Measurements from ENCODE around the gene PLXNA2. TPM values are rescaled to one million over a fixed set of nuclear protein-coding genes. Genes with fewer than 3 reads are reported as not detected.

Gene PLXNA2
- total RNA-seq, 4 donors from 2014 or later = 12.2 to 45.7 (median 21.8) TPM

DNA sequence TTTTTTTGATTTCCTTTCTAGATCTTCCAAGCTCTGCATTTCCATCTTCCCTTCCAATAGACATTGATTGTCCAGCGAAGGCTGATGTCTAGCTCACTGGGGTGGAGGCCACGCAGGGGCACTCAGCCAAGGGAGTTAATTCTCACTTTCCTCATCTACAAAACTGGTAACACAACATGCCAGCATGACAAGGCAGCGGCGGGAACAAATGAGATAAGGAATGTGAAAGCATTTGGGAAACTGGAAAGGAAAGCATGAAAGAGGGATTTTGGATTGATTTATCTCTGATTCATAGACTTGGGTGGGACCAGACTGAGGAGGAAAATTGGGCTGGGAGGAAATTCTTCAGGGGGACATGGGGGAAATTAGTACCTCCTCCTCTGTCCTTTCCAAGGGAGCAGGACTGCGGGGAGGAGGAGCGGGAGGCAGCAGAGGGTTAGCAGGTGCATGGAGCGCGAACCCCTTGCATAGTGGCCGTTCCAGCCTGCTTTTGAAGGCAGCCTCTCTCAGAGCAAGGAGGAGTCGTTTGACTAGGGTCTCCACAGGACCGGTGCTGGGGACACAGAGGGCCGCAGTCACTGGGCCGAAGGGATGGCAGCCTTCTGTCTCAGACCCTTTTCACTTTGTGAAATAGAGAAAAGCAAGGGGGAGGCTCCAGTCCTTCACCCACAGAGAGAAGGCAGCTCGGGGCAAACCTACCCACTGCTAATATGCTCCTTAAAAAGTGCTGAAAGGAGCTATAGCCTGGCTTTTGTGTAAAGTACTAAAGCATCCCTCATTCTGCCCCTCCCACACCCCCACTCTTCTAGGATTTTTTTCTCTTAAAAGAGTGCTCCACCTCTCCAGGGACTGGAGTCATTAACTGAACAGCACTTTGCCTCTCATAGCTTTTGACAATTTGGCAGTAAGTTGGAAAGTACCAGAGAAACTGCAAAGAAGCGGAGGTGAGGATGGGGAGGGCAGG, 89.2 kb downstream of the PLXNA2 start:
- TF ChIP-seq, protein P1, sequence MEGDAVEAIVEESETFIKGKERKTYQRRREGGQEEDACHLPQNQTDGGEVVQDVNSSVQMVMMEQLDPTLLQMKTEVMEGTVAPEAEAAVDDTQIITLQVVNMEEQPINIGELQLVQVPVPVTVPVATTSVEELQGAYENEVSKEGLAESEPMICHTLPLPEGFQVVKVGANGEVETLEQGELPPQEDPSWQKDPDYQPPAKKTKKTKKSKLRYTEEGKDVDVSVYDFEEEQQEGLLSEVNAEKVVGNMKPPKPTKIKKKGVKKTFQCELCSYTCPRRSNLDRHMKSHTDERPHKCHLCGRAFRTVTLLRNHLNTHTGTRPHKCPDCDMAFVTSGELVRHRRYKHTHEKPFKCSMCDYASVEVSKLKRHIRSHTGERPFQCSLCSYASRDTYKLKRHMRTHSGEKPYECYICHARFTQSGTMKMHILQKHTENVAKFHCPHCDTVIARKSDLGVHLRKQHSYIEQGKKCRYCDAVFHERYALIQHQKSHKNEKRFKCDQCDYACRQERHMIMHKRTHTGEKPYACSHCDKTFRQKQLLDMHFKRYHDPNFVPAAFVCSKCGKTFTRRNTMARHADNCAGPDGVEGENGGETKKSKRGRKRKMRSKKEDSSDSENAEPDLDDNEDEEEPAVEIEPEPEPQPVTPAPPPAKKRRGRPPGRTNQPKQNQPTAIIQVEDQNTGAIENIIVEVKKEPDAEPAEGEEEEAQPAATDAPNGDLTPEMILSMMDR (IDR thresholded peaks at IDR 0.05) = no peak
- no peak for TF ChIP-seq POLR2A (IDR thresholded peaks at IDR 0.05)
- intact Hi-C loops (cut with DNase I) = no loop called here
- no peaks in the 10 kb centered on the region for H3K27me3 ChIP-seq
- 79 to 84% methylated on average over 15 of the region's 15 CpGs for WGBS, 2 donors
- H3K9me3 ChIP-seq = no peaks in the 10 kb centered on the region
- peak; percentile 33 to 39 for DNase-seq
- peak overlapping the region in 2 of 3 donors; percentile 76 to 80 for H3K27ac ChIP-seq
- H3K4me3 ChIP-seq (replicated peaks in 1 of 3) = no peak overlapping the region
- H3K36me3 ChIP-seq = no peaks in the 10 kb centered on the region
- peaks cover 39 to 84% of the 10 kb centered on the region in 2 donors for H3K4me1 ChIP-seq

DNA sequence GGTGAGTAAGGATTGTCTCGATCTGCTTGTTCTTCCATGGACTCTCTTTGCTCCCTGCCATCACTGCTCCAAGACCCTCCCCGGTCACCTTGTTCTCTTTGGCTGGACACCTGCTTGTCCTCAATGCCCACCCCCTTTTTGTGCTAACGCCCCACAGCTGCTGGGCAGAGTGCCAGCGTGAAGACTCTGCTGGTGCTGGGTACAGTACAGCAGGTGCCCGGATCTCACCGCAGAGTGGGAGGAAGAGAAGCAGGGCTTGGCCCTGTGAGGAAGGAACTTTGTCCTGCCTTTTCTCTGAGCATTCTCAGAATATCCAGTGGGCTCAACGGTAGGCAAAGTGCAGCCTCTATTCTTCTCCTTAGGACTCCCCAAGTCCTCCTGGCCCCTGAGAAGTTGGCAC, 90.1 kb downstream of the PLXNA2 start:
- Histone ChIP-seq H3K36me3 (no peaks in the 10 kb centered on the region), H3K27ac (peak overlapping the region; percentile 3 to 80 (median 76)), H3K9me3 (no peaks in the 10 kb centered on the region), H3K4me1 (peaks cover 43 to 84% of the 10 kb centered on the region in 2 donors), H3K27me3 (no peaks in the 10 kb centered on the region), H3K4me3 (replicated peaks in 1 of 3) (no peak overlapping the region)
- intact Hi-C loops (cut with DNase I) = no loop called here
- TF ChIP-seq, protein P1 (IDR thresholded peaks at IDR 0.05) = no peak
- no peak for TF ChIP-seq POLR2A (IDR thresholded peaks at IDR 0.05)
- WGBS, 2 donors = 27 to 37% methylated on average over 5 to 7 of the region's 7 CpGs
- peak; percentile 51 to 55 for DNase-seq

- Histone ChIP-seq H3K9me3 (no peaks in the 10 kb centered on the region), H3K4me1 (peaks cover 43 to 80% of the 10 kb centered on the region in 2 donors), H3K27ac (peak overlapping the region; percentile 55 to 80 (median 76)), H3K27me3 (no peaks in the 10 kb centered on the region), H3K36me3 (no peaks in the 10 kb centered on the region), H3K4me3 (replicated peaks in 1 of 3) (no peak overlapping the region)
- DNase-seq = peak; percentile 62 to 65
- intact Hi-C loops (cut with DNase I) = no loop called here
- TF ChIP-seq, protein P1 (IDR thresholded peaks at IDR 0.05) = no peak
- no peak for TF ChIP-seq POLR2A (IDR thresholded peaks at IDR 0.05)
- whole genome bisulfite sequencing, 2 donors = 33 to 49% methylated on average over 6 of the region's 6 CpGs
Measured at GRCh38 chr1:208153386-208153785, 90.8 kb downstream of the PLXNA2 start.

GRCh38 chr1:208151728-208152598, 92.2 kb downstream of the PLXNA2 start:
- Histone ChIP-seq H3K4me1 (peaks cover 40 to 70% of the 10 kb centered on the region in 2 donors), H3K4me3 (replicated peaks in 1 of 3) (no peak overlapping the region), H3K36me3 (no peaks in the 10 kb centered on the region), H3K9me3 (no peaks in the 10 kb centered on the region), H3K27me3 (no peaks in the 10 kb centered on the region), H3K27ac (no peak overlapping the region)
- 78 to 80% methylated on average over 9 of the region's 9 CpGs for WGBS, 2 donors
- TF ChIP-seq POLR2A (IDR thresholded peaks at IDR 0.05) = no peak
- TF ChIP-seq, protein P1 (IDR thresholded peaks at IDR 0.05) = no peak
- DNase-seq = no peak
- intact Hi-C loops (cut with DNase I) = no loop called here
